GM19328 (cell line): Measurements from ENCODE around the gene H2AZ1.

Experiments
- ATAC-seq: cut with Tn5 transposase; IDR thresholded peaks from one replicate; pipeline ENCODE4 v1.9.1; 2021; ENCODE audit warnings: mild to moderate bottlenecking, moderate library complexity; ENCODE audit not compliant: unreplicated experiment

The H2AZ1 gene

GRCh38 chr4:99946356-99947189 lies 3.5 kb downstream of the H2AZ1 start, which contains the start of gene DNAJB14:
DNAJB14 (minus strand) TSS chr4:99946618; CDS start chr4:99946571, 47 bp downstream.
- ATAC-seq: peak; percentile 40

- ATAC-seq: peak; percentile 0
Measured at GRCh38 chr4:99945718-99946355, 4.2 kb downstream of the H2AZ1 start.

- no peak for ATAC-seq
Measured at GRCh38 chr4:99943904-99944437, 6.1 kb downstream of the H2AZ1 start.

GRCh38 chr4:99938243-99938753 lies 11.8 kb downstream of the H2AZ1 start:
- ATAC-seq: no peak

GRCh38 chr4:99934891-99935290 lies 15.2 kb downstream of the H2AZ1 start:
- no peak for ATAC-seq

- ATAC-seq: no peak
Measured at GRCh38 chr4:99927566-99927965, 22.5 kb downstream of the H2AZ1 start.

- ATAC-seq: no peak
Measured at GRCh38 chr4:99921174-99921573, 28.9 kb downstream of the H2AZ1 start.

GRCh38 chr4:99918656-99919055 lies 31.4 kb downstream of the H2AZ1 start:
- ATAC-seq: no peak

GRCh38 chr4:99917575-99917974 lies 32.5 kb downstream of the H2AZ1 start:
- no peak for ATAC-seq

GRCh38 chr4:99915449-99915848 lies 34.6 kb downstream of the H2AZ1 start:
- ATAC-seq: no peak
